GM18498 (cell line): ENCODE measurements around the gene ELL2.
"Not testable (repeated sequence)": the region's sequence is repeated elsewhere in the genome, so short reads cannot be mapped to it uniquely, and the experiment has no call there.

Source experiments
- ATAC-seq: cut with Tn5 transposase; IDR thresholded peaks from one replicate; pipeline ENCODE4 v1.9.1; 2021; ENCODE audit warnings: mild to moderate bottlenecking, moderate library complexity; ENCODE audit not compliant: unreplicated experiment

Gene ELL2

DNA sequence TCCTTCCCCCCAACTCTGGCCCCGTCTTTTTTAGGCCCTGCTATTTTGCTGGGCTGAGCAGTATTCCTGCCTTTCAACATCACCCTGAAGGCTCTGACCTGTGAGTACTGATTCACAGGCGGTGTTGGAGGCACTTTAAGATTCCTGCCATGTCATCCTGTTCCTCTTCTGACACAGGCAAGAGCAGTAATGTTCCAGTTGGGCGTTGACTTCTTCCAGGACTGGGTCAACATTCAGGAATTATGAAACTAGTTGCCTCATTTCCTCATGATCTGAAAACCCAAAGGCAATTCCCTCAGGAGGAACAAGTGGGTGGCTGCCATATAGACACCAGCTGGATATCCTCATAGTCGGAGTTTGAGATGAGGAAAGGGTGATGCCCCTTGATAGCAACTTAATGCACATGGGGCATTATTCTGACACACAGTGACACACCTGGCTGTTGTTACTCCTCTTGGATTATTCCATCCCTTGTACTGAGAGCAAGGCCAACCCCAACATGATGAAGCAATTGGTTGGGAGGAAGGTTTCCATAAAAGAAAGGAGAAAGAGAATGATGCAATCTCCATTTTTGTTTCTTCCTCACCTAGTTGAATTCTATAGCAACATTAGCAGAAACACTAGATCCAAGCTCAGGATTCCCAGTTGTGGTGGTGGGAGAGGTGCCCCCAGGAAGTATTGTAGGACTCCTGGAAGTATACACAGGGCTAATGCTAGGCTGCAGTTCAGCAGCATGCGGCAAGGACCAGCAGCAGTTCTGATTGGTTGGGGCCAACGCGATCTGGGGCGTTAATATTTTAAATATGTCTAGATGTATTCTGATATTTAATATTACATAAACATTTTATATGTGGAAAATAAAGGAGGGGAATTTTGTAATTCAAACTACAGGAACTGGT is 119.5 kb downstream of the ELL2 start:
- no peak for ATAC-seq

DNA sequence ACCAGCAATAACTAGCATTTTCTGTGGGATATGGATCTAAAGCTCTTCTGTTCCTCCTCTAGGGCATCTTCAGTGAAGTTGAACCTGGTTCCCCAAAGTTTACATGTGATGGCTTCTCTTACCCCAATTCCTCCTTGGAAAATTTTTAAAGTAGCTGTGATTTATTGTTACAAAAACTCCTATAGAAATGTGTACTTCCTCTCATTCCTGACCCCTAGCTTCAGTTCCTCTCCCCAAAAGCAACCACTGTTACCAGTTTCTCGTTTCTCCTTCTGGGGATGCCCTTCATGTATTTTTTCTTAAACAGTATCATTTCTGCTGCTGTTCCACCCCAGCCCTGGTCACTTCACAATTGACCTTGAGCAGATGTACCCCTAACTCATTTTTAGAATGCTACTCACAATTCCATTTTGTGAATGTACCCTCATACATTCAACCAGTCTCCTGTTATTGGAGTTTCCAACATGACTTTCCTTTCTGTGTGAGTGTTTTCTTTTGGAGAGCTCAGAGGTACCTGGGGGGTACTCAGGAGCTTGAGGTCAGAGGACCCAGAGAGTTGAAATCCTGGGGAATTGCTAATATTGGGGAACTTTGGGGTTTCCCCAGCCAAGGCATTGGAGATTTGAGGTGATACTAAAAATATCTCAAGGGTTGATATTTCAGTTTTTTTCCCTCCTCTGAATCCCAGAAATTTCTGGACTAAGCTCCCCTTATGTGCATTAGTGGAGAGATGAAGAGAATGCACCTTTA is 120.5 kb downstream of the ELL2 start:
- ATAC-seq, result no peak

DNA sequence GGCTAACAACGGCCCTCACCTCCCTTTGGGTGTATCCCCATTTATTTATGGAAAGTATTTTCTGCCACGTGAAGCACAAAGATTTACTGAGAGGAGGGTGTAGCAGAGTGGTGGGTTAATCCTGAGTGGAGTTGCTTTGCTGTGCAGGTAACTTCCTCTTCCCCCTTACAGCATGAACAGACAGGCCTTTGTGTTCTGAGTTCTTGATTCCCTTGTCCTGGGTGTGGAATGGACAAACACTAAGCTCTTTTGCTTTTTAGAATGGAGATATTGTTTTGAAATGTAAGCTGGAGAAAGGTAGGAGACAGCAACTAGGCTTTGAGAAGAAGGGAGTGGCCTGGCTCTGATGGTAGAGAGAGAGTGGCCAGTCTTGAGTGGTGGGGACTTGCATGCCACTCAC is 122.0 kb downstream of the ELL2 start:
- ATAC-seq, result no peak

DNA sequence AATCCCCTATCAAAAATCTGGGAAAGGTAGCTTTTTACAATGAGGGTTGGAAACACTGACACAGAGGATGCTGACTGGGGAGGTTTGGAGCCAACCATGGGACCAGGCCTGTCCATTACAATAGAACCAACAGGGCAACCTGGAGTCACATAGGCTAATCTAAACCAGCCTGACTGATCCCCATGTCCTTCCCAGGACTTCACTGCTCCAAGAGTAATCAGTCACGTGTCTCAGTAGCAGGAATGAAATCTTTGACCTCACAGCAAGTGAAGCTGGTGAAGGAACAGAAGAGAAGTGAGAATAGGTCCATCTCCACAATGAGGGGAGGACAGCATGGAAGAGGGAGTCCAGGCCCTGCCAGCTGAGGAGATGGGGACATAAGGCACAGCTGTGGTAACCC is 123.1 kb downstream of the ELL2 start:
- no peak for ATAC-seq

DNA sequence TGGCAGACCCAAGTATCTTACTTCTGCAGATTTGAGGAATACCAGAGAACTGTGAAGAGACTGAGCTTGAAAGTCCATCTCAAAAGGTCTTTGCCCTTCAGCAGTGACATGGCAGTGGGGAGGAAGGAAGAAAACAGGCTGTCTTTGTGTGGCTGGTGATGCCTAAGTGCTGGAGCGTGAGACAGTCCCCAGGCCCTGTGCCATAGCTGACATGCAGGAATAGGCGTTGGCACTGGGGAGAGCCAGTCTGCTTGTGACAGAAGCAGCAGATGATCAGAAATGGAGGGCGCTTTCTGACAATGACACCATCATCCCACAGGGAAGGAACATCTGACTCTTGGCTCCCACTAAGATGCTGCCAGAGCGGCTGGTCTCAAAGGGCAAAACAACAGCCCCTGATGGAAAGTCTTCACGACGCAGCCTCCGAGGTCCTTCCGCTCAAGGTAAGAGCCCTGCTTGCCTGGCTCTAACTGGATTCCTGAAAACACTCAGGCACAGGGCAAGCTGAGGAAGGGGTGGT is 123.6 kb downstream of the ELL2 start:
- no peak for ATAC-seq

DNA sequence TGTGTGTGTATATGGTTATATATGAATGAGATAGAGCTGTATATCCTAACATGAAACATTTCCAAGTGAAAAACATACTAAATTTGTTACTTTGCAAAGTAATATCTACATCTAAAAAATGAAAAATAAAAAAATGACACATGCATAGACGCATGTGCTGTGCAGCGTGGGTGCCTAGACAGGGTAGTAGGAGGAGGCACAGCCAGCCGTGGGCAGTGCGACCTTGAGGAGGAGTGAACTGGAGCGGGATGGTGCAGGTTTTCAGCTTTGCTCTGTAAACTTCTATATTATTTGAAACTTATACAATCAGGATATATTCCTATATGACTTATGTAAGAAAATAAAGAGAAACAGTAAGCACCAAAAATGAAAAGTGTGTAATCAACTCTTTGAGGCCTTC is 124.2 kb downstream of the ELL2 start:
- no peak for ATAC-seq

DNA sequence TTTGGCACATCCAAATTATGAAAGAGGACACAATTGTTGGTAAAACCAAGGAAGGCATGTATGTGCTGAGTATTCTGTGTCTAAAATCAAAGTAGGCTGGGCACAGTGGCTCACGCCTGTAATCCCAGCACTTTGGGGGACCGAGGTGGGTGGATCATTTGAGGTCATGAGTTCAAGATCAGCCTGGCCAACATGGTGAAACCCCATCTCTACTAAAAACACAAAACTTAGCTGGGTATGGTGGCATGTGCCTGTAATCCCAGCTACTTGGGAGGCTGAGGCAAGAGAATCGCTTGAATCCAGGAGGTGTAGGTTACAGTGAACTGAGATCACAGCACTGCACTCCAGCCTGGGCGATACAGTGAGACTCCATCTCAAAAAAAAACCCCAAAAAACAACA is 124.7 kb downstream of the ELL2 start:
- ATAC-seq, result not testable (repeated sequence)

DNA sequence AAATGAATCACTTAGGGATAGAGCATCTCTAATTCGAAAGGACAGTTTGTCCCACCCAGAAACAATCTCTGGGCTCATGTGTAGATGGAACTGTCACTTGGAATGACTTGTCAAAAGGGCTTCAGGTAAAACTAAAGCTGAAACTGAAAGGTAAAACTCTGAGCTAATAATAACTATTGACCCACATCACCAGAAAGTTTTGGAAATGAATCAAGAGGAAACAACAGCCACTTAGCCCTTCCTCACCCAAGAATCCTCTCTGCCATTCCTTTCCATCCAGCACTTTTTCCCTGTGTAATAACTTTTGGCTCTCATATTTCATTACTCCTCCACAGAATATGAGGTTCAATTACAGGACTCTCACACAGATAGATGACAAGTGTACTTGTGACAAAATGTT is 125.1 kb downstream of the ELL2 start:
- no peak for ATAC-seq

DNA sequence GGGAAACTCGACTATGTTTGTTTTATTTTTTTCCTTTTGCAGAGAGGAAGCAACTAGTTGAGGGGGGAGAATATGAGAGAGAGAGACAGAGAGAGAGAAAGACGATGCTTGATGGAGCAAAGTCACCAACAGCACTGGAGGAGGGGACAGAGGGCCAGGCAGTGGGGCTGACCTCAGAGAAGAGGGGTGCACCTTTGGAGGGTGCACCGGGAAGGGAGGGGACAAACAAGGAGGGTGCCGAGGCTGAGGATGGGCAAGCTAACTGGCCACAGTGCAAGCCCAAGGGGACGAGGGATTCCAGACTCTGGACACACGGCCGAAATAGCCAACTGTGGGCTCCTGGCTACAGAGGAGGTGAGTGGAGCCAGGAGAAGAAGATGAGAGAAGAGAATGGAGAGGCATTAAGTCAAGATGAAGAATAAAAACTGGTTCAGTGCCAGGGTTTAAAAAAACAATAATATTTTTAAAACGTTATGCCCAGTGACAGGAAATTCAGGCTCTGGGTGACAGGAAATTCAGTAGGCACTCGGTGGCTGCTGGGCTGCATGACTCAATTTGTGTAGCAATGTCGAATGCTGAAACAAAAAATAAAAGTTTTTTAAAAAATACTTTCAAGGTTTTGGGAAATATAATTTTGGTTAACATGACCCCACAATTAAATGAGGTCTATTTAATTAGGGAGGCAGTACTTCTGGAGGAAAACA is 125.8 kb downstream of the ELL2 start:
- ATAC-seq, result no peak
